ENCODE measurements around the gene CD151.

DNA sequence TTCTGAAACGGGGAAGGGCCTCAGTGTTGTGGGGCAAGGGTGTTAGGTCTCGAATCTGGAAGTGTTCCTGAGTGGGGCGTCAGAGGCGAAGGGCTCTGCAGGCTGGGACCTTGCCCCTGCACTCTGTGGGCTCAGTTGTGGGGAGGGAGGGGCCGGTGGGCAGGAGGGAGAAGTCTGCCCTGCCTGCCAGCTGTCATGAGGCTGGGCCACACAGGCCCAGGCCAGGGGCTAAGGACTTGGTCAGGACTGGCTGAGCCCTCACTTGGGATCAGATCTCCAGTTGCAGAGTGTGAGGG, 4.9 kb upstream of the CD151 start, which contains the start of gene CRACR2B:
- TF ChIP-seq SUZ12 (IDR thresholded peaks at IDR 0.05; ENCODE audit: extremely low read depth, insufficient read depth, insufficient read length), result no peak
- no peak for TF ChIP-seq YY1 (IDR thresholded peaks at IDR 0.05; ENCODE audit: insufficient read depth, insufficient read length)
- no peak for TF ChIP-seq ZNF274 (IDR thresholded peaks at IDR 0.05; ENCODE audit: low read depth, low read length)

Measured in NT2/D1 (cell line).